Fibroblast of mammary gland (primary cell): ENCODE measurements around the gene FSD2.

Source experiments
- DNase-seq: peaks from one replicate; pipeline ENCODE4 v3.0.0-alpha.2; 2010; ENCODE audit warnings: low read depth
- H3K4me3 ChIP-seq: 2 replicates; pipeline ENCODE4 v1.5.1; 2011; ENCODE audit warnings: low read depth, mild to moderate bottlenecking, low read length, moderate library complexity; ENCODE audit not compliant: control insufficient read depth
- TF ChIP-seq, protein P1 (sequence below): conservative IDR thresholded peaks from 2 replicates; pipeline ENCODE4 v1.5.1; 2011; ENCODE audit warnings: low read depth, low read length, inconsistent platforms; ENCODE audit not compliant: control insufficient read depth, insufficient read depth

The FSD2 gene, protein sequence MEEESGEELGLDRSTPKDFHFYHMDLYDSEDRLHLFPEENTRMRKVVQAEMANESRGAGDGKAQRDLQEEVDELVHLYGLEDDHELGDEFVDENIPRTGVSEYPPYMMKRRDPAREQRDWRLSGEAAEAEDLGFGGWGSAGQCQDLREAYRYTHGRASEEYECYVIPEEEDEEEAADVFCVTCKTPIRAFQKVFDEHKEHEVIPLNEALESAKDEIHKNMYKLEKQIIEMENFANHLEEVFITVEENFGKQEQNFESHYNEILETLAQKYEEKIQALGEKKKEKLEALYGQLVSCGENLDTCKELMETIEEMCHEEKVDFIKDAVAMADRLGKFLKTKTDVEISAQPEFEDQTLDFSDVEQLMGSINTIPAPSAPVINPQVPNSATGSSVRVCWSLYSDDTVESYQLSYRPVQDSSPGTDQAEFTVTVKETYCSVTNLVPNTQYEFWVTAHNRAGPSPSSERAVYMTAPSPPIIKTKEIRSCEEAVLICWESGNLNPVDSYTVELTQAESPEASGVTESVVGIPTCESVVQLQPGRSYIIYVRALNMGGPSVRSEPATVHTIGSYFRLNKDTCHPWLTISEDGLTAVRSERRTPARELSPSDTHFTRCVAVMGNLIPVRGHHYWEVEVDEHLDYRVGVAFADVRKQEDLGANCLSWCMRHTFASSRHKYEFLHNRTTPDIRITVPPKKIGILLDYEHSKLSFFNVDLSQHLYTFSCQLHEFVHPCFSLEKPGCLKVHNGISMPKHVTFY

GRCh38 chr15:82805994-82806406, at the start of gene FSD2:
Gene FSD2, minus strand, starts transcription at chr15:82806069. Its CDS starts 18,679 bp downstream, at chr15:82787390.
- TF ChIP-seq, protein P1, sequence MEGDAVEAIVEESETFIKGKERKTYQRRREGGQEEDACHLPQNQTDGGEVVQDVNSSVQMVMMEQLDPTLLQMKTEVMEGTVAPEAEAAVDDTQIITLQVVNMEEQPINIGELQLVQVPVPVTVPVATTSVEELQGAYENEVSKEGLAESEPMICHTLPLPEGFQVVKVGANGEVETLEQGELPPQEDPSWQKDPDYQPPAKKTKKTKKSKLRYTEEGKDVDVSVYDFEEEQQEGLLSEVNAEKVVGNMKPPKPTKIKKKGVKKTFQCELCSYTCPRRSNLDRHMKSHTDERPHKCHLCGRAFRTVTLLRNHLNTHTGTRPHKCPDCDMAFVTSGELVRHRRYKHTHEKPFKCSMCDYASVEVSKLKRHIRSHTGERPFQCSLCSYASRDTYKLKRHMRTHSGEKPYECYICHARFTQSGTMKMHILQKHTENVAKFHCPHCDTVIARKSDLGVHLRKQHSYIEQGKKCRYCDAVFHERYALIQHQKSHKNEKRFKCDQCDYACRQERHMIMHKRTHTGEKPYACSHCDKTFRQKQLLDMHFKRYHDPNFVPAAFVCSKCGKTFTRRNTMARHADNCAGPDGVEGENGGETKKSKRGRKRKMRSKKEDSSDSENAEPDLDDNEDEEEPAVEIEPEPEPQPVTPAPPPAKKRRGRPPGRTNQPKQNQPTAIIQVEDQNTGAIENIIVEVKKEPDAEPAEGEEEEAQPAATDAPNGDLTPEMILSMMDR, result no peak
- H3K4me3 ChIP-seq, result no peak within 1 kb of the TSS
- no peak for DNase-seq

- TF ChIP-seq, protein P1, result no peak
- DNase-seq, result no peak
- no peak overlapping the region for H3K4me3 ChIP-seq
These were observed 48.7 kb upstream of the FSD2 start for GRCh38 chr15:82854554-82854953.

GRCh38 chr15:82852941-82853561, 47.2 kb upstream of the FSD2 start:
- DNase-seq, result no peak
- TF ChIP-seq, protein P1, result no peak
- no peak overlapping the region for H3K4me3 ChIP-seq

- TF ChIP-seq, protein P1, result no peak
- no peak overlapping the region for H3K4me3 ChIP-seq
- peak; percentile 50 for DNase-seq
These were observed 46.2 kb upstream of the FSD2 start for GRCh38 chr15:82851981-82852511.

GRCh38 chr15:82851306-82851850, 45.5 kb upstream of the FSD2 start:
- H3K4me3 ChIP-seq, result no peak overlapping the region
- TF ChIP-seq, protein P1, result no peak
- DNase-seq, result no peak

- H3K4me3 ChIP-seq, result no peak overlapping the region
- TF ChIP-seq, protein P1, result no peak
- no peak for DNase-seq
These were observed 44.9 kb upstream of the FSD2 start for GRCh38 chr15:82850731-82851130.
